Measurements from ENCODE around the gene PPP2R1B.
"Not testable (repeated sequence)": the region's sequence is repeated elsewhere in the genome, so short reads cannot be mapped to it uniquely, and the experiment has no call there.

PPP2R1B gene

GRCh38 chr11:111782109-111782741 is 16.0 kb upstream of the PPP2R1B start:
- no peak for DNase-seq

GRCh38 chr11:111779118-111779517 is 12.9 kb upstream of the PPP2R1B start:
- DNase-seq: no peak

- DNase-seq: no peak
These were observed 11.9 kb upstream of the PPP2R1B start for GRCh38 chr11:111778047-111778558.

GRCh38 chr11:111777094-111778046 is 11.2 kb upstream of the PPP2R1B start:
- peak; percentile 76 for DNase-seq

GRCh38 chr11:111776398-111777093 is 10.4 kb upstream of the PPP2R1B start:
- no peak for DNase-seq

- no peak for DNase-seq
These were observed 8.9 kb upstream of the PPP2R1B start for GRCh38 chr11:111774955-111775710.

- no peak for DNase-seq
These were observed 6.3 kb upstream of the PPP2R1B start for GRCh38 chr11:111772535-111772934.

- DNase-seq: not testable (repeated sequence)
These were observed 5.0 kb upstream of the PPP2R1B start for GRCh38 chr11:111771205-111771604.

- peak; percentile 37 for DNase-seq
These were observed 4.5 kb upstream of the PPP2R1B start for GRCh38 chr11:111770581-111771134.

GRCh38 chr11:111766834-111767142 is 599 bp upstream of the PPP2R1B start:
- no peak for DNase-seq

- no peak for DNase-seq
These were observed 737 bp downstream of the PPP2R1B start for GRCh38 chr11:111765320-111765983.

GRCh38 chr11:111764621-111765020 is 1.6 kb downstream of the PPP2R1B start:
- no peak for DNase-seq

- no peak for DNase-seq
These were observed 3.1 kb downstream of the PPP2R1B start for GRCh38 chr11:111762981-111763643.

- DNase-seq: no peak
These were observed 3.7 kb downstream of the PPP2R1B start for GRCh38 chr11:111762526-111762925.

GRCh38 chr11:111761036-111761435 is 5.2 kb downstream of the PPP2R1B start:
- DNase-seq: no peak

GRCh38 chr11:111759778-111760407 is 6.3 kb downstream of the PPP2R1B start:
- DNase-seq: no peak

- DNase-seq: no peak
These were observed 6.8 kb downstream of the PPP2R1B start for GRCh38 chr11:111759376-111759775.

GRCh38 chr11:111756097-111756496 is 10.1 kb downstream of the PPP2R1B start:
- DNase-seq: no peak

- no peak for DNase-seq
These were observed 16.5 kb downstream of the PPP2R1B start for GRCh38 chr11:111749646-111750045.

GRCh38 chr11:111748035-111748804 is 18.0 kb downstream of the PPP2R1B start:
- peak; percentile 41 for DNase-seq

Data from NCI-H1092 treated with DMSO at 0.1 percent for 48 hours (cell line).